ENCODE measurements around the gene NCKAP1. TPM values are rescaled to one million over a fixed set of nuclear protein-coding genes. Genes with fewer than 3 reads are reported as not detected.

The NCKAP1 gene
- total and polyA plus RNA-seq, 2 experiments from 2014 or later, result 54.5 to 216 TPM

DNA sequence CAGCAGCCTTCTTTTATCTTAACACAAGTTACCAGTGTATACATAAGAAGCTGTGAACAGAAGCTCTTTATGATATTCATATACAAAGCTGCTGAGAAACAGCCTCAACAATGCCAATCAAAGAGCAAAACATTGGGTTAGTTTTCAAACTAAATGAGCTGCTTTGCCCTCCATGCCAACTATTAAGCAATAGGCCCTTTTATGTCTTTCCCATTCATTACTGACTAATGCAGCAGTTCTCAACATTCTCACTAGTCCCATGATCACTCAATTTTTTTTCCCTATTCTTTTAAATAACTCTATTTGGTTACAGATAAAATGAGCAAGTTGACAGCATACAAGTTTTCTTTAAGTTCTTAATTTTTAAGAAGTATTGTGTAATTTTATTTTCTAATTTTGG lies 114.0 kb downstream of the NCKAP1 start:
- H3K4me3 ChIP-seq, result no peak overlapping the region
- H3K4me1 ChIP-seq (ENCODE audit: insufficient read depth), result no peaks in the 10 kb centered on the region
- TF ChIP-seq EZH2phosphoT487 (IDR thresholded peaks at IDR 0.05; ENCODE audit: low read depth, severe bottlenecking, unreplicated experiment) (no peak), EZH2 (IDR thresholded peaks at IDR 0.05; ENCODE audit: borderline replicate concordance) (no peak)
- TF ChIP-seq, protein P1, sequence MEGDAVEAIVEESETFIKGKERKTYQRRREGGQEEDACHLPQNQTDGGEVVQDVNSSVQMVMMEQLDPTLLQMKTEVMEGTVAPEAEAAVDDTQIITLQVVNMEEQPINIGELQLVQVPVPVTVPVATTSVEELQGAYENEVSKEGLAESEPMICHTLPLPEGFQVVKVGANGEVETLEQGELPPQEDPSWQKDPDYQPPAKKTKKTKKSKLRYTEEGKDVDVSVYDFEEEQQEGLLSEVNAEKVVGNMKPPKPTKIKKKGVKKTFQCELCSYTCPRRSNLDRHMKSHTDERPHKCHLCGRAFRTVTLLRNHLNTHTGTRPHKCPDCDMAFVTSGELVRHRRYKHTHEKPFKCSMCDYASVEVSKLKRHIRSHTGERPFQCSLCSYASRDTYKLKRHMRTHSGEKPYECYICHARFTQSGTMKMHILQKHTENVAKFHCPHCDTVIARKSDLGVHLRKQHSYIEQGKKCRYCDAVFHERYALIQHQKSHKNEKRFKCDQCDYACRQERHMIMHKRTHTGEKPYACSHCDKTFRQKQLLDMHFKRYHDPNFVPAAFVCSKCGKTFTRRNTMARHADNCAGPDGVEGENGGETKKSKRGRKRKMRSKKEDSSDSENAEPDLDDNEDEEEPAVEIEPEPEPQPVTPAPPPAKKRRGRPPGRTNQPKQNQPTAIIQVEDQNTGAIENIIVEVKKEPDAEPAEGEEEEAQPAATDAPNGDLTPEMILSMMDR (IDR thresholded peaks at IDR 0.05; ENCODE audit: poor library complexity), result no peak
- H4K20me1 ChIP-seq (ENCODE audit: insufficient read depth, poor library complexity, severe bottlenecking), result no peaks in the 10 kb centered on the region
- DNase-seq (ENCODE audit: low spot score), result no peak
- no peaks in the 10 kb centered on the region for H3K9me3 ChIP-seq (ENCODE audit: low read depth)
- H2AFZ ChIP-seq, result no peak overlapping the region
- no peaks in the 10 kb centered on the region for H3K36me3 ChIP-seq (replicated peaks; ENCODE audit: insufficient read depth, low read depth)
- no peaks in the 10 kb centered on the region for H3K9me2 ChIP-seq (replicated peaks; ENCODE audit: insufficient read depth)
- H3K4me2 ChIP-seq, result no peak overlapping the region
- H3K27ac ChIP-seq, result no peak overlapping the region
- H3K27me3 ChIP-seq, result no peaks in the 10 kb centered on the region
- no peaks in the 10 kb centered on the region for H3K79me2 ChIP-seq

DNA sequence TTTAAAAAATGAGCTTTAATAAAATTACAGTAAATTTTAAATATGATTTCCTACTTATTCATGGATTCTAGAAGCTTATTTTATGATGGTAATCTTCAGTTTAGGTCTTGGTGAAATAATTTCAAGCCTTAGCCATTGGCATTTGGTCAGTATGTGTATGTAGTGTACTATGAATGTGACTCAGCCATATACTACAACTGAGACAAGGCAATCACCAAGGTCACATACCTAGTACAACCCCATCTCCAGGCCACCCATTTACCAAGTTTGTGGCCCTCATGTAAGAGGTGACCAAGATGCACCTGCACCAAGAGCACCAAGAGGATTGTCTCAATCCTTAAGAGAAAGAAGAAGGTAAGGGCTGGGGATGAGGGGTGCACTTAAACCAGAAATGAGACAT lies 117.0 kb downstream of the NCKAP1 start:
- TF ChIP-seq EZH2 (IDR thresholded peaks at IDR 0.05; ENCODE audit: borderline replicate concordance) (no peak), EZH2phosphoT487 (IDR thresholded peaks at IDR 0.05; ENCODE audit: low read depth, severe bottlenecking, unreplicated experiment) (no peak)
- TF ChIP-seq, protein P1 (IDR thresholded peaks at IDR 0.05; ENCODE audit: poor library complexity), result no peak

DNA sequence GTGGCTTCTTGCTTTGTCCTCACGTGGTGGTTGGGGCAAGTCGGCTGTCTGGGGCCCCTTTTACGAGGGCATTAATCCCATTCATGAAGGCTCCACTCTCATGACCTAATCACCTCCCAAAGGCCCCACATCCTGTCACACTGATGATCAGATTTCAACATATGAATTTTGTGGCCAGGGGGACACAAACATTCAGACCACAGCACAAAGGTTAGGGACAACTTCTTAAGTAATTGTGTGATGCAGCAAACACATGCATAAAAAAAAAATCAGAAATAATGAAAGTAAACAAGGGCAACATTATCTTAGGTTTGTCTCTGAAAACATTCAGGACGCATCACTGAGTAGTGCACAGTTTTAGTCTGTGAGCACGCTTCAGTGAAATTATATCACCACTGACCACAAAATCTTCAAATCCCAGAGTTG lies 117.6 kb downstream of the NCKAP1 start:
- no peaks in the 10 kb centered on the region for H4K20me1 ChIP-seq (ENCODE audit: insufficient read depth, poor library complexity, severe bottlenecking)
- H3K4me1 ChIP-seq (ENCODE audit: insufficient read depth), result no peaks in the 10 kb centered on the region
- H3K27ac ChIP-seq, result no peak overlapping the region
- H3K9me3 ChIP-seq (ENCODE audit: low read depth), result no peaks in the 10 kb centered on the region
- no peaks in the 10 kb centered on the region for H3K27me3 ChIP-seq
- no peaks in the 10 kb centered on the region for H3K79me2 ChIP-seq
- H2AFZ ChIP-seq, result no peak overlapping the region
- H3K4me3 ChIP-seq, result no peak overlapping the region
- no peak for DNase-seq (ENCODE audit: low spot score)
- no peaks in the 10 kb centered on the region for H3K36me3 ChIP-seq (replicated peaks; ENCODE audit: insufficient read depth, low read depth)
- H3K4me2 ChIP-seq, result no peak overlapping the region
- TF ChIP-seq EZH2phosphoT487 (IDR thresholded peaks at IDR 0.05; ENCODE audit: low read depth, severe bottlenecking, unreplicated experiment) (no peak), EZH2 (IDR thresholded peaks at IDR 0.05; ENCODE audit: borderline replicate concordance) (no peak)
- TF ChIP-seq, protein P1 (IDR thresholded peaks at IDR 0.05; ENCODE audit: poor library complexity), result no peak
- H3K9me2 ChIP-seq (replicated peaks; ENCODE audit: insufficient read depth), result no peaks in the 10 kb centered on the region
- 64% methylated on average over 5 of the region's 5 CpGs for WGBS (ENCODE audit: low lambda C conversion rate, missing lambda C conversion rate)

More for the DNA sequence above, 117.0 kb downstream of the NCKAP1 start:
- Histone ChIP-seq H3K79me2 (no peaks in the 10 kb centered on the region), H3K4me2 (no peak overlapping the region), H3K27me3 (no peaks in the 10 kb centered on the region), H4K20me1 (ENCODE audit: insufficient read depth, poor library complexity, severe bottlenecking) (no peaks in the 10 kb centered on the region), H3K9me2 (replicated peaks; ENCODE audit: insufficient read depth) (no peaks in the 10 kb centered on the region), H3K4me3 (no peak overlapping the region), H2AFZ (no peak overlapping the region), H3K4me1 (ENCODE audit: insufficient read depth) (no peaks in the 10 kb centered on the region), H3K27ac (no peak overlapping the region), H3K9me3 (ENCODE audit: low read depth) (no peaks in the 10 kb centered on the region), H3K36me3 (replicated peaks; ENCODE audit: insufficient read depth, low read depth) (no peaks in the 10 kb centered on the region)
- DNase-seq (ENCODE audit: low spot score), result no peak

DNA sequence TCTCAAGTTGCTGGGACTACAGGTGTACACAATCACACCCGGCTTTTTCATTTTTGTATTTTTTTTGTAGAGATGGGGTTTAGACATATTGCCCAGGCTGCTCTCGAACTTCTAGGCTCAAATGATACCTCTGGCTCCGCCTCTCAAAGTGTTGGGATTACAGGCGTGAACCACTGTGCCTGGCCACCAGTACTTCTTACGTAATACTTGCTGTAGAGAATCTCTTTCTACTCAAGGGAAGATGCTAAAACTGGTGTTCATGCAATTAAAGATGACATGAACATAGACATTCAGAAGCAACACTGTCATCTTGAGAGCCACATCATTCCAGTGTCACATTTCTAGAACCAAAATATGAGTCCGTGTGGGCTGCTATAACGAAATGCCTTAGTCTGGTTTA lies 118.2 kb downstream of the NCKAP1 start:
- Histone ChIP-seq H3K4me3 (no peak overlapping the region), H3K79me2 (no peaks in the 10 kb centered on the region), H3K4me2 (no peak overlapping the region), H4K20me1 (ENCODE audit: insufficient read depth, poor library complexity, severe bottlenecking) (no peaks in the 10 kb centered on the region), H3K27ac (no peak overlapping the region), H3K9me3 (ENCODE audit: low read depth) (no peaks in the 10 kb centered on the region), H3K27me3 (no peaks in the 10 kb centered on the region), H3K9me2 (replicated peaks; ENCODE audit: insufficient read depth) (no peaks in the 10 kb centered on the region), H3K36me3 (replicated peaks; ENCODE audit: insufficient read depth, low read depth) (no peaks in the 10 kb centered on the region), H3K4me1 (ENCODE audit: insufficient read depth) (no peaks in the 10 kb centered on the region), H2AFZ (no peak overlapping the region)
- WGBS (ENCODE audit: low lambda C conversion rate, missing lambda C conversion rate), result 97% methylated on average over 7 of the region's 7 CpGs
- DNase-seq (ENCODE audit: low spot score), result no peak
- TF ChIP-seq EZH2 (IDR thresholded peaks at IDR 0.05; ENCODE audit: borderline replicate concordance) (no peak), EZH2phosphoT487 (IDR thresholded peaks at IDR 0.05; ENCODE audit: low read depth, severe bottlenecking, unreplicated experiment) (no peak)
- TF ChIP-seq, protein P1 (IDR thresholded peaks at IDR 0.05; ENCODE audit: poor library complexity), result no peak
